Measurements from ENCODE around the gene MYORG.

The MYORG gene

GRCh38 chr9:34374905-34375552 lies 1.7 kb downstream of the MYORG start:
- DNase-seq (ENCODE audit: low read depth), result no peak
- TF ChIP-seq CTCF (IDR thresholded peaks at IDR 0.05; ENCODE audit: low read depth, low read length, missing control alignments), result no peak
- H3K4me3 ChIP-seq (ENCODE audit: low read depth, low read length), result no peak overlapping the region
- in situ Hi-C loops (cut with HindIII; ENCODE audit: low sequenced_read_pairs), result no loop called here

- no peak overlapping the region for H3K4me3 ChIP-seq (ENCODE audit: low read depth, low read length)
- in situ Hi-C loops (cut with HindIII; ENCODE audit: low sequenced_read_pairs), result no loop called here
- TF ChIP-seq CTCF (IDR thresholded peaks at IDR 0.05; ENCODE audit: low read depth, low read length, missing control alignments), result no peak
- DNase-seq (ENCODE audit: low read depth), result no peak
Observed at GRCh38 chr9:34374339-34374738, 2.4 kb downstream of the MYORG start.

GRCh38 chr9:34373749-34374148 lies 2.9 kb downstream of the MYORG start:
- no peak for DNase-seq (ENCODE audit: low read depth)
- no peak overlapping the region for H3K4me3 ChIP-seq (ENCODE audit: low read depth, low read length)
- TF ChIP-seq CTCF (IDR thresholded peaks at IDR 0.05; ENCODE audit: low read depth, low read length, missing control alignments), result no peak
- in situ Hi-C loops (cut with HindIII; ENCODE audit: low sequenced_read_pairs), result no loop called here

GRCh38 chr9:34372467-34373011 lies 4.2 kb downstream of the MYORG start:
- in situ Hi-C loops (cut with HindIII; ENCODE audit: low sequenced_read_pairs), result no loop called here
- TF ChIP-seq CTCF (IDR thresholded peaks at IDR 0.05; ENCODE audit: low read depth, low read length, missing control alignments), result no peak
- no peak overlapping the region for H3K4me3 ChIP-seq (ENCODE audit: low read depth, low read length)
- DNase-seq (ENCODE audit: low read depth), result no peak

- no peak overlapping the region for H3K4me3 ChIP-seq (ENCODE audit: low read depth, low read length)
- no peak for DNase-seq (ENCODE audit: low read depth)
- no peak for TF ChIP-seq CTCF (IDR thresholded peaks at IDR 0.05; ENCODE audit: low read depth, low read length, missing control alignments)
- in situ Hi-C loops (cut with HindIII; ENCODE audit: low sequenced_read_pairs), result no loop called here
Observed at GRCh38 chr9:34371886-34372466, 4.7 kb downstream of the MYORG start.

- H3K4me3 ChIP-seq (ENCODE audit: low read depth, low read length), result no peak overlapping the region
- in situ Hi-C loops (cut with HindIII; ENCODE audit: low sequenced_read_pairs), result no loop called here
- DNase-seq (ENCODE audit: low read depth), result no peak
- no peak for TF ChIP-seq CTCF (IDR thresholded peaks at IDR 0.05; ENCODE audit: low read depth, low read length, missing control alignments)
Observed at GRCh38 chr9:34370970-34371880, 5.5 kb downstream of the MYORG start.

Data from astrocyte of the cerebellum (primary cell).